Adrenal gland (tissue), 5 donors: ENCODE data around the gene PROK1.

Experiments
- CTCF ChIP-seq, 6 experiments: fragments of 450-650 bp in 4 of 6; fragments of 200-600 bp in 2 of 6; sonication (generic) in 1 of 6; IDR thresholded peaks; 1 replicate in 5 of 6; 2 replicates in 1 of 6; pipeline versions ENCODE4 v1.5.1 to v1.8.0; 2016 to 2021; ENCODE audit warnings: antibody characterized with exemption in 6 of 6, mild to moderate bottlenecking in 2 of 6, moderate library complexity in 1 of 6
- POLR2A ChIP-seq, 2 donors: fragments of 450-650 bp; IDR thresholded peaks; one replicate each; pipeline ENCODE4 v1.6.1; 2017; ENCODE audit warnings: antibody characterized with exemption in 2 of 2, mild to moderate bottlenecking in 2 of 2, moderate library complexity in 1 of 2
- donor health status: DM: no; HTN: no; CAD: no.

- TF ChIP-seq CTCF (IDR thresholded peaks at IDR 0.05): no peak
- TF ChIP-seq POLR2A (IDR thresholded peaks at IDR 0.05): no peak
Measured at GRCh38 chr1:110501488-110502132, 50.7 kb downstream of the PROK1 start.
